GM10248 (cell line): ENCODE results near the gene TPO.

Experiments used
- CTCF ChIA-PET: fragments of 300-600 bp; sonication (Branson Sonifier 250); formaldehyde crosslinking; extraction: SDS; loops from one replicate; lab custom pipeline; 2021; ENCODE audit warnings: antibody characterized with exemption; lab: Yijun Ruan, JAX
- POLR2A ChIA-PET: fragments of 350-650 bp; sonication (Branson Sonifier 250); formaldehyde crosslinking; extraction: SDS; loops from one replicate; lab custom pipeline; 2020; ENCODE audit warnings: antibody characterized with exemption; lab: Yijun Ruan, JAX
- DNase-seq: peaks from one replicate; pipeline ENCODE4 v3.0.0; 2012; ENCODE audit errors: extremely low spot score
- TF ChIP-seq, protein P1 (sequence below): IDR thresholded peaks from 2 replicates; pipeline ENCODE4 v1.5.1; 2012; ENCODE audit warnings: mild to moderate bottlenecking, low read depth; ENCODE audit errors: extremely low read depth, missing control alignments, control extremely low read depth

Gene TPO

DNA sequence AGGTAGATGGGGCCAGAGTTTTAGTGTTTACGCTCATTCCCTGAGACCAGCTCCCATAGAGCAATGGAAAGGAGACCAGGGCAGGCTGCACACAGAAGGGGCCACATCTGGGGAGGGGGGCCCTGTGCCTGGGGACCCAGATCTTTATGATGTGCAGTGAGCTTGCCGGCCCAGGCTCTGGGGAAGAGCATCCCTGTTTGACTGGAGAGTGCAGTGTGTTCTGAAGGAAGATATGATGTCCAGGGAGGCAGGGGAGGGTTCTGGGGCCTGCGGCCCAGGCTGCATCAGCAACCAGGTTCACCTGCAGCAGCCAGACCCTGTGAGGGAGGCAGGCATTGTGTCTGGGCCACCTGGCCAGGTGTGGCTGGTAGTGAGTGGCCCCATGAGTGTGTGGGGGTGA, 13.8 kb downstream of the TPO start:
- CTCF ChIA-PET, result no interaction called here
- DNase-seq, result no peak
- POLR2A ChIA-PET, result no interaction called here
- TF ChIP-seq, protein P1, sequence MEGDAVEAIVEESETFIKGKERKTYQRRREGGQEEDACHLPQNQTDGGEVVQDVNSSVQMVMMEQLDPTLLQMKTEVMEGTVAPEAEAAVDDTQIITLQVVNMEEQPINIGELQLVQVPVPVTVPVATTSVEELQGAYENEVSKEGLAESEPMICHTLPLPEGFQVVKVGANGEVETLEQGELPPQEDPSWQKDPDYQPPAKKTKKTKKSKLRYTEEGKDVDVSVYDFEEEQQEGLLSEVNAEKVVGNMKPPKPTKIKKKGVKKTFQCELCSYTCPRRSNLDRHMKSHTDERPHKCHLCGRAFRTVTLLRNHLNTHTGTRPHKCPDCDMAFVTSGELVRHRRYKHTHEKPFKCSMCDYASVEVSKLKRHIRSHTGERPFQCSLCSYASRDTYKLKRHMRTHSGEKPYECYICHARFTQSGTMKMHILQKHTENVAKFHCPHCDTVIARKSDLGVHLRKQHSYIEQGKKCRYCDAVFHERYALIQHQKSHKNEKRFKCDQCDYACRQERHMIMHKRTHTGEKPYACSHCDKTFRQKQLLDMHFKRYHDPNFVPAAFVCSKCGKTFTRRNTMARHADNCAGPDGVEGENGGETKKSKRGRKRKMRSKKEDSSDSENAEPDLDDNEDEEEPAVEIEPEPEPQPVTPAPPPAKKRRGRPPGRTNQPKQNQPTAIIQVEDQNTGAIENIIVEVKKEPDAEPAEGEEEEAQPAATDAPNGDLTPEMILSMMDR, result no peak

DNA sequence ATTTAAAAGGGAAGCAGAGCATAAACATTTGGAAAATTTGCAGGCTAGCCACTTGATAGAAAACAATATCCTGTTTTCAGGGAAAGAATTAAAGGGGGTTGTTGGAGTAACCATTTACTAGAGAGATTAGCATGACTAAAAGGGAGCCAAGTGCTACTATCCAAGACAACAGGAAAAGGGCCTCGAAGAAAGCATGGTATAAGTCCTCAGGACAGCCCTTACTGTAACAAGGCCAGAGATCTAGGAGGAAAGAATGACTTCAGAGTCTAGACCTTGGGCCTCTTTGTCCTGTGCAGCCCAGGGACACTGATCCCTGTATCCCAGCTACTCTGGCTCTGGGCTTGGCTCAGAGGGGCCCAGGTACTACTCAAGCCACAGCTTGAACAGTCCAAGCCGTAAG, 16.6 kb downstream of the TPO start:
- CTCF ChIA-PET, result no interaction called here
- POLR2A ChIA-PET, result no interaction called here

DNA sequence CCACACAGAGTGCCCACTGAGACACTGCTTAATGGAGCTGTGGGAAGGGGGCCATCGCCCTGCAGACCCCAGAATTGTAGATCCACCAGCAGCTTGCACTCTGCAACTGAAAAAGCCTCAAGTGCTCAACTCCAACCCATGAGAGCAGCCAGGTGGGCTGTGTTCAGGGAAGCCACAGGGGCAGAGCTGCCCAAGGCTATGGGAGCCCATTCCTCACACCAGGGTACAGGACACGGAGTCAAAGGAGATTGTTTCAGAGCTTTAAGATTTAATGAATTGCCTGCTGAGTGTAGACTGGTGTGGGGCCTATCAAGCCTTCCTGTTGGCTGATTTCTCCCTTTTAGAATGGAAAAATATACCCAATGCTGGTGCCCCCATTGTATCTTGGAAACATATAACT, 17.2 kb downstream of the TPO start:
- ChIA-PET CTCF (no interaction called here), POLR2A (no interaction called here)
- no peak for DNase-seq
- TF ChIP-seq, protein P1, result no peak

More for the DNA sequence above, 16.6 kb downstream of the TPO start:
- TF ChIP-seq, protein P1, result no peak
- no peak for DNase-seq

DNA sequence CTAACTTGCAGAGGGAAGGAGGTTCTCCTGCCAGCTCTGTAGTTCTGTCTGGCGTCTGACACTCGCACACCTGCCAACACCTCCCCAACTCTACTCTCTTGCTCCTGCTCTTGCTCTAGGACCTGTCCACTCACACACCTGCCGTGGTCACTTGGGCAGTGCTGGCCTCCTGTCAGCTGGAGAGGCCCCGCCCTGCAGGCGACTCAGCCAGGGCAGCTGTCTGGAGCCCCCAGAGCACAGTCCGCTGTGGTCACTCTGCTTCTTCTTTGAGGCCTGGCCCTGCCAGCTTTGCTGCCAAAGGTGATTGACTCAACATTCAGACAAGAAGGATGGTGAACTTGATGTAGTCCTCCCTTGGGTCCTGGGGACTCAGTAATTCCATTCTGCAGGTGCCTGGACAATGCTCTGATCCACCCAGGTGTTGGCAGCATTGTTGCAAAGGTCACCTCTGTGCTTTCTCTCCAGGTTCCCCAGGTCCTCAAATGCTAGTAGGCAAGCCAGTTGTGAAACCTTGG, 18.7 kb downstream of the TPO start:
- POLR2A ChIA-PET, result no interaction called here
- TF ChIP-seq, protein P1, result no peak
- CTCF ChIA-PET, result no interaction called here
- no peak for DNase-seq

DNA sequence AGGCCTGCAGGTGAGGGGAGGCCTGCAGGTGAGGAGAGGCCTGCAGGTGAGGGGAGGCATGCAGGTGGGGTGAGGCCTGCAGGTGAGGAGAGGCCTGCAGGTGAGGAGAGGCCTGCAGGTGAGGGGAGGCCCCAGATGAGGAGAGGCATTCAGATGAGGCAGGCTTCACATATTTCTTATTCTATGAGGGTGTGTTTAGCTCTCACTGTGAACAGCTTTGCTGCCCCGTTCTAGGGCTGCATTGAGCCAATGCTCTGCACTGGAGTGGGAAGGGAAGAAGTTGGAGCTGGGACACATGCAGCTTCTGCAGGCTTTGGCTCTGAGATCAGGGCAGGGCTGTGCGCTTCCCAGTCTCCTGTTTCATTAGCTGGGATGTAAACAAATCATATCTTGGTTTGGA, 19.5 kb downstream of the TPO start:
- DNase-seq, result no peak
- POLR2A ChIA-PET, result no interaction called here
- CTCF ChIA-PET, result no interaction called here
- TF ChIP-seq, protein P1, result no peak

DNA sequence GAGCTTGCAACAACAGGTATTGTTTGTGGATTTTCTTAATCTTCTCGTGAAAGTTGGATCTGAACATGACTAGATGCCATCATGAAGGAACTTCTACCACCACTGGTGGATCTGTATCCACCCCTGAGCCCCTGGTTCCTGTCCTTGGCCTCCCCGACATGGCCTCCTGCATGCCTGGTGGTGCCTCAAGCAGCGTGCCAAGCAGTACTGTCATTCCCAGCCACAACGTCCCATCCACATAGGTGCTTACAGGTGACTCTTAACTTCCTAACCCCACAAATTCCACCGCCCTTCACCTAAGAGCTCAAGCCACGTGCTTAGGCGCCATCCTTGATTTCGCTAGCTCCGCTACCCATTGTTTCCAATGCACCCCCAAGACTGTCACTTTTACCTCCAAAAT, 23.1 kb downstream of the TPO start:
- DNase-seq, result no peak
- POLR2A ChIA-PET, result no interaction called here
- TF ChIP-seq, protein P1, result no peak
- CTCF ChIA-PET, result no interaction called here

DNA sequence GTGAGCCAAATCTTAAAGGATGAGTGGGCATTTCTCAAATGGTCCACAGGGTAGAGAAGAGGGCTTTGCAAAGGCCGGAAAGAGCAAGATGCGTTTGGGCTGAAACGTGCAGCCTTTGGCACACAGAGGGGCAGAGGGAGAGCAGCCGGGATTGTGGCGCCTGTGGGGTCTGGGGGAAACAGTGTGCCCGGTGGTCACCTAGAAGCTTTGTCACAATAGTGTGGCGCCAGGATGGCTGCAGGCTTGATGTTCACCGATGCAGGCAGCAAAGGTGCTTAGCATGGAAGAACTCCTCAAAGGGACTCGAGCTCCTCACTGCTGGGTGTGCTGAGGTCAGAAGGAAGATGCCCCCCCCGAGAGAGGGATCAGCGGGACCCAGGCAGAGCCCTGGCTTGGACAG, 23.8 kb downstream of the TPO start:
- DNase-seq, result no peak
- CTCF ChIA-PET, result no interaction called here
- POLR2A ChIA-PET, result no interaction called here
- TF ChIP-seq, protein P1, result no peak
